ENCODE data around the gene FASTKD1.

FASTKD1 gene

GRCh38 chr2:169490834-169491233, 82.8 kb downstream of the FASTKD1 start:
- Histone ChIP-seq H3K4me1 (ENCODE audit: control insufficient read depth in 2 of 2, insufficient read depth in 2 of 2, low read length in 2 of 2) (no peaks in the 10 kb centered on the region), H3K27me3 (ENCODE audit: control insufficient read depth in 2 of 2, insufficient read depth in 2 of 2, low read length in 2 of 2) (no peaks in the 10 kb centered on the region), H3K9me3 (ENCODE audit: control insufficient read depth in 2 of 2, low read length in 2 of 2) (no peaks in the 10 kb centered on the region), H3K27ac (ENCODE audit: low read depth in 2 of 2, low read length in 2 of 2) (no peak overlapping the region), H3K4me3 (ENCODE audit: low read length in 2 of 2) (no peak overlapping the region), H3K36me3 (ENCODE audit: control insufficient read depth in 2 of 2, insufficient read depth in 2 of 2, low read length in 2 of 2) (peaks cover 0 to 5% of the 10 kb centered on the region in 2 donors), H3K9ac (ENCODE audit: low read depth in 1 of 2, low read length in 2 of 2) (no peak overlapping the region)

- H3K9me3 ChIP-seq (ENCODE audit: control insufficient read depth in 2 of 2, low read length in 2 of 2): no peaks in the 10 kb centered on the region
- H3K36me3 ChIP-seq (ENCODE audit: control insufficient read depth in 2 of 2, insufficient read depth in 2 of 2, low read length in 2 of 2): peaks cover 4 to 23% of the 10 kb centered on the region in 2 donors
- no peaks in the 10 kb centered on the region for H3K4me1 ChIP-seq (ENCODE audit: control insufficient read depth in 2 of 2, insufficient read depth in 2 of 2, low read length in 2 of 2)
- H3K27me3 ChIP-seq (ENCODE audit: control insufficient read depth in 2 of 2, insufficient read depth in 2 of 2, low read length in 2 of 2): no peaks in the 10 kb centered on the region
- H3K27ac ChIP-seq (ENCODE audit: low read depth in 2 of 2, low read length in 2 of 2): no peak overlapping the region
- no peak overlapping the region for H3K4me3 ChIP-seq (ENCODE audit: low read length in 2 of 2)
- H3K9ac ChIP-seq (ENCODE audit: low read depth in 1 of 2, low read length in 2 of 2): no peak overlapping the region
These were observed 87.2 kb downstream of the FASTKD1 start for GRCh38 chr2:169486487-169486886.

- no peaks in the 10 kb centered on the region for H3K9me3 ChIP-seq (ENCODE audit: control insufficient read depth in 2 of 2, low read length in 2 of 2)
- H3K27me3 ChIP-seq (ENCODE audit: control insufficient read depth in 2 of 2, insufficient read depth in 2 of 2, low read length in 2 of 2): no peaks in the 10 kb centered on the region
- peaks cover 4 to 23% of the 10 kb centered on the region in 2 donors for H3K36me3 ChIP-seq (ENCODE audit: control insufficient read depth in 2 of 2, insufficient read depth in 2 of 2, low read length in 2 of 2)
- H3K27ac ChIP-seq (ENCODE audit: low read depth in 2 of 2, low read length in 2 of 2): no peak overlapping the region
- no peaks in the 10 kb centered on the region for H3K4me1 ChIP-seq (ENCODE audit: control insufficient read depth in 2 of 2, insufficient read depth in 2 of 2, low read length in 2 of 2)
- H3K4me3 ChIP-seq (ENCODE audit: low read length in 2 of 2): no peak overlapping the region
- H3K9ac ChIP-seq (ENCODE audit: low read depth in 1 of 2, low read length in 2 of 2): no peak overlapping the region
These were observed 88.0 kb downstream of the FASTKD1 start for GRCh38 chr2:169485650-169486138.

- Histone ChIP-seq H3K9ac (ENCODE audit: low read depth in 1 of 2, low read length in 2 of 2) (peak overlapping the region; percentile 74 to 82), H3K9me3 (ENCODE audit: control insufficient read depth in 2 of 2, low read length in 2 of 2) (no peaks in the 10 kb centered on the region), H3K27ac (ENCODE audit: low read depth in 2 of 2, low read length in 2 of 2) (peak overlapping the region; percentile 54 to 65), H3K4me3 (ENCODE audit: low read length in 2 of 2) (peak overlapping the region; percentile 85 to 91), H3K4me1 (ENCODE audit: control insufficient read depth in 2 of 2, insufficient read depth in 2 of 2, low read length in 2 of 2) (peaks cover 7% of the 10 kb centered on the region in 2 donors), H3K27me3 (ENCODE audit: control insufficient read depth in 2 of 2, insufficient read depth in 2 of 2, low read length in 2 of 2) (no peaks in the 10 kb centered on the region), H3K36me3 (ENCODE audit: control insufficient read depth in 2 of 2, insufficient read depth in 2 of 2, low read length in 2 of 2) (peaks cover 4 to 14% of the 10 kb centered on the region in 2 donors)
These were observed 93.6 kb downstream of the FASTKD1 start for GRCh38 chr2:169480079-169480465.

All from mucosa of rectum (tissue), 2 donors.